Activated naive CD8-positive, alpha-beta T cell treated with anti-CD3 and anti-CD28 coated beads, Interleukin-2, amount 50 U/mL, for 24 hours (primary cell): ENCODE measurements around the gene MDGA2.

Experiments used
- ATAC-seq: fragments of 150-1000 bp; cut with Tn5 transposase; one replicate; pipeline ENCODE4 v1.10.0; 2021
- DNase-seq: peaks from one replicate; pipeline ENCODE4 v3.0.0; 2021
- H3K27ac Mint-ChIP-seq: one replicate; pipeline ENCODE4 v1.8.0; 2021; ENCODE audit warnings: mild to moderate bottlenecking, mixed read lengths
- H3K27me3 Mint-ChIP-seq: one replicate; pipeline ENCODE4 v1.8.0; 2021; ENCODE audit warnings: mixed read lengths
- H3K36me3 Mint-ChIP-seq: one replicate; pipeline ENCODE4 v1.8.0; 2021; ENCODE audit warnings: low read depth, mixed read lengths
- H3K4me1 Mint-ChIP-seq: one replicate; pipeline ENCODE4 v1.8.0; 2021; ENCODE audit warnings: mixed read lengths
- H3K4me3 Mint-ChIP-seq: one replicate; pipeline ENCODE4 v1.8.0; 2021; ENCODE audit warnings: mild to moderate bottlenecking, moderate library complexity, mixed read lengths
- H3K9me3 Mint-ChIP-seq: one replicate; pipeline ENCODE4 v1.8.0; 2021; ENCODE audit warnings: mixed read lengths

MDGA2 gene

GRCh38 chr14:47675466-47676314 is at the start of gene MDGA2:
Gene MDGA2 (minus strand): TSS chr14:47675605.
- ATAC-seq: peak; percentile 28
- H3K4me1 Mint-ChIP-seq: peaks cover 3% of the 10 kb centered on the region
- no peak within 1 kb of the TSS for H3K27ac Mint-ChIP-seq
- DNase-seq: peak; percentile 7
- no peak within 1 kb of the TSS for H3K4me3 Mint-ChIP-seq
- no peaks in the 10 kb centered on the region for H3K36me3 Mint-ChIP-seq
- H3K9me3 Mint-ChIP-seq: no peaks in the 10 kb centered on the region
- peaks cover 35% of the 10 kb centered on the region for H3K27me3 Mint-ChIP-seq

- Mint-ChIP-seq H3K9me3 (no peaks in the 10 kb centered on the region), H3K4me1 (no peaks in the 10 kb centered on the region), H3K27ac (no peak overlapping the region), H3K4me3 (no peak overlapping the region), H3K36me3 (no peaks in the 10 kb centered on the region), H3K27me3 (no peaks in the 10 kb centered on the region)
- no peak for DNase-seq
- no peak for ATAC-seq
Measured at GRCh38 chr14:47722929-47723693, 47.7 kb upstream of the MDGA2 start.

GRCh38 chr14:47720281-47720680 is 44.9 kb upstream of the MDGA2 start:
- Mint-ChIP-seq H3K36me3 (peaks cover 1% of the 10 kb centered on the region), H3K27me3 (no peaks in the 10 kb centered on the region), H3K4me3 (no peak overlapping the region), H3K9me3 (peaks cover 3% of the 10 kb centered on the region), H3K4me1 (no peaks in the 10 kb centered on the region), H3K27ac (no peak overlapping the region)
- ATAC-seq: no peak
- DNase-seq: no peak

- no peak overlapping the region for H3K27ac Mint-ChIP-seq
- H3K9me3 Mint-ChIP-seq: peaks cover 4% of the 10 kb centered on the region
- H3K4me3 Mint-ChIP-seq: no peak overlapping the region
- ATAC-seq (no peak), DNase-seq (no peak)
- no peaks in the 10 kb centered on the region for H3K4me1 Mint-ChIP-seq
- H3K36me3 Mint-ChIP-seq: peaks cover 1% of the 10 kb centered on the region
- H3K27me3 Mint-ChIP-seq: no peaks in the 10 kb centered on the region
Measured at GRCh38 chr14:47715330-47715729, 39.9 kb upstream of the MDGA2 start.

GRCh38 chr14:47710581-47710980 is 35.2 kb upstream of the MDGA2 start:
- Mint-ChIP-seq H3K4me1 (no peaks in the 10 kb centered on the region), H3K4me3 (no peak overlapping the region), H3K27me3 (no peaks in the 10 kb centered on the region), H3K27ac (no peak overlapping the region), H3K36me3 (no peaks in the 10 kb centered on the region), H3K9me3 (peaks cover 9% of the 10 kb centered on the region)
- DNase-seq (no peak), ATAC-seq (no peak)

- ATAC-seq (no peak), DNase-seq (no peak)
- no peaks in the 10 kb centered on the region for H3K27me3 Mint-ChIP-seq
- H3K4me1 Mint-ChIP-seq: no peaks in the 10 kb centered on the region
- H3K27ac Mint-ChIP-seq: no peak overlapping the region
- no peak overlapping the region for H3K4me3 Mint-ChIP-seq
- no peaks in the 10 kb centered on the region for H3K36me3 Mint-ChIP-seq
- peaks cover 8% of the 10 kb centered on the region for H3K9me3 Mint-ChIP-seq
Measured at GRCh38 chr14:47705683-47706082, 30.3 kb upstream of the MDGA2 start.

- H3K27me3 Mint-ChIP-seq: no peaks in the 10 kb centered on the region
- H3K27ac Mint-ChIP-seq: no peak overlapping the region
- H3K4me3 Mint-ChIP-seq: no peak overlapping the region
- H3K9me3 Mint-ChIP-seq: no peaks in the 10 kb centered on the region
- ATAC-seq (no peak), DNase-seq (no peak)
- no peaks in the 10 kb centered on the region for H3K36me3 Mint-ChIP-seq
- no peaks in the 10 kb centered on the region for H3K4me1 Mint-ChIP-seq
Measured at GRCh38 chr14:47691829-47692228, 16.4 kb upstream of the MDGA2 start.

GRCh38 chr14:47678993-47679392 is 3.6 kb upstream of the MDGA2 start:
- Mint-ChIP-seq H3K27ac (no peak overlapping the region), H3K4me3 (no peak overlapping the region)
- no peak for ATAC-seq

GRCh38 chr14:47678157-47678556 is 2.8 kb upstream of the MDGA2 start:
- DNase-seq: no peak
- Mint-ChIP-seq H3K4me3 (no peak overlapping the region), H3K9me3 (no peaks in the 10 kb centered on the region), H3K27ac (no peak overlapping the region), H3K36me3 (no peaks in the 10 kb centered on the region), H3K27me3 (peaks cover 24% of the 10 kb centered on the region), H3K4me1 (peaks cover 3% of the 10 kb centered on the region)
- ATAC-seq: no peak

More at GRCh38 chr14:47678993-47679392, 3.6 kb upstream of the MDGA2 start:
- H3K9me3 Mint-ChIP-seq: no peaks in the 10 kb centered on the region
- H3K4me1 Mint-ChIP-seq: peaks cover 3% of the 10 kb centered on the region
- DNase-seq: no peak
- H3K36me3 Mint-ChIP-seq: no peaks in the 10 kb centered on the region
- peaks cover 17% of the 10 kb centered on the region for H3K27me3 Mint-ChIP-seq

- Mint-ChIP-seq H3K27me3 (peaks cover 35% of the 10 kb centered on the region), H3K9me3 (no peaks in the 10 kb centered on the region), H3K4me1 (peaks cover 3% of the 10 kb centered on the region), H3K4me3 (no peak overlapping the region), H3K36me3 (no peaks in the 10 kb centered on the region), H3K27ac (no peak overlapping the region)
- ATAC-seq (no peak), DNase-seq (no peak)
Measured at GRCh38 chr14:47676315-47676617, 861 bp upstream of the MDGA2 start.

- H3K9me3 Mint-ChIP-seq: no peaks in the 10 kb centered on the region
- ATAC-seq (no peak), DNase-seq (no peak)
- H3K27me3 Mint-ChIP-seq: peaks cover 35% of the 10 kb centered on the region
- no peak overlapping the region for H3K27ac Mint-ChIP-seq
- peaks cover 3% of the 10 kb centered on the region for H3K4me1 Mint-ChIP-seq
- H3K4me3 Mint-ChIP-seq: no peak overlapping the region
- no peaks in the 10 kb centered on the region for H3K36me3 Mint-ChIP-seq
Measured at GRCh38 chr14:47674543-47675465, 601 bp downstream of the MDGA2 start.

- DNase-seq (no peak), ATAC-seq (no peak)
- H3K27ac Mint-ChIP-seq: no peak overlapping the region
- H3K36me3 Mint-ChIP-seq: no peaks in the 10 kb centered on the region
- peaks cover 35% of the 10 kb centered on the region for H3K27me3 Mint-ChIP-seq
- no peak overlapping the region for H3K4me3 Mint-ChIP-seq
- peaks cover 3% of the 10 kb centered on the region for H3K4me1 Mint-ChIP-seq
- no peaks in the 10 kb centered on the region for H3K9me3 Mint-ChIP-seq
Measured at GRCh38 chr14:47674148-47674542, 1.3 kb downstream of the MDGA2 start.

- ATAC-seq: no peak
- Mint-ChIP-seq H3K4me1 (no peaks in the 10 kb centered on the region), H3K36me3 (no peaks in the 10 kb centered on the region), H3K27me3 (no peaks in the 10 kb centered on the region), H3K27ac (no peak overlapping the region), H3K4me3 (no peak overlapping the region), H3K9me3 (peaks cover 9% of the 10 kb centered on the region)
- DNase-seq: no peak
Measured at GRCh38 chr14:47665337-47666134, 9.9 kb downstream of the MDGA2 start.

GRCh38 chr14:47662466-47662865 is 12.9 kb downstream of the MDGA2 start:
- Mint-ChIP-seq H3K9me3 (peaks cover 12% of the 10 kb centered on the region), H3K4me3 (no peak overlapping the region), H3K4me1 (no peaks in the 10 kb centered on the region), H3K27me3 (no peaks in the 10 kb centered on the region), H3K36me3 (no peaks in the 10 kb centered on the region), H3K27ac (no peak overlapping the region)
- no peak for ATAC-seq
- DNase-seq: no peak
